HG03159 (cell line): ENCODE measurements around the gene C2orf68.
"Not testable (repeated sequence)": the region's sequence is repeated elsewhere in the genome, so short reads cannot be mapped to it uniquely, and the experiment has no call there.

ENCODE experiments used
- ATAC-seq: cut with Tn5 transposase; IDR thresholded peaks from one replicate; pipeline ENCODE4 v1.9.1; 2021; ENCODE audit warnings: mild to moderate bottlenecking, moderate library complexity; ENCODE audit not compliant: unreplicated experiment

Gene C2orf68

GRCh38 chr2:85631316-85631715 lies 19.4 kb upstream of the C2orf68 start:
- ATAC-seq, result no peak

- no peak for ATAC-seq
Observed at GRCh38 chr2:85628658-85629057, 16.8 kb upstream of the C2orf68 start.

DNA sequence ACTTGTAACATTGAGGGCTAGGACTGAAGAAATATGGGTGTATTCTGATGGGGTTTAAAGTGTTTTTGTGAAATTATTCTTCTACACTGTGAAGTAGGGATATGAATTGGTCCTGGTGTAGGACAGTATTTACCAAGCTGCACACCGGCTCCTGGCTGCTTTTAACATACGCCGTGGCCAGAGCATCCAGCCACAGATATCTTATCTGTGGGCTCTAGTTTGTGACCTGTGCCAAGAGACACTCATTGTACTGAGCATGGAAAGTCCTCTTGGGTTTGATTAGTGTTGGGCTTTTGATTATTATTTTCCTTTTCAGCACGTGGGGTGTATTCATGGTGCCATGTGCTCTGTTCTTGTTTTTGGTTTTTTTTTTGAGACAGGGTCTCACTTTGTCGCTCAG lies 12.1 kb upstream of the C2orf68 start:
- no peak for ATAC-seq

- no peak for ATAC-seq
Observed at GRCh38 chr2:85621338-85621737, 9.5 kb upstream of the C2orf68 start.

DNA sequence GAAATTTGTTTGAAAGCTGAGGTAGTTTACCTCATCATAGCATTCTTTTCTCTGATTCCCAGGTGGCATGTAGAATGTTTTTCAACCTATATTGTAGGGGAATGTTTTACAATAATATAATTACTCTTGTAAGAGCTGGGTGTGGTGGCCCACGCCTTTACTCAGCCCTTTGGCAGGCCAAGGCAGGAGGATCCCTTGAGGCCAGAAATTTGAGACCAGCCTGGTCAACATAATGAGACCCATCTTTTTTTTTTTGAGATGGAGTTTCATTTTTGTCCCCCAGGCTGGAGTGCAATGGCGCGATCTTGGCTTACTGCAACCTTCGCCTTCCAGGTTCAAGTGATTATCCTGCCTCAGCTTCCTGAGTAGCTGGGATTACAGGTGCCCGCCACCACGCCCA lies 7.8 kb upstream of the C2orf68 start:
- ATAC-seq, result no peak

GRCh38 chr2:85617723-85618122 lies 5.9 kb upstream of the C2orf68 start:
- not testable (repeated sequence) for ATAC-seq

- no peak for ATAC-seq
Observed at GRCh38 chr2:85615413-85615728, 3.5 kb upstream of the C2orf68 start.

GRCh38 chr2:85614757-85615156 lies 2.9 kb upstream of the C2orf68 start:
- ATAC-seq, result not testable (repeated sequence)

- ATAC-seq, result no peak
Observed at GRCh38 chr2:85613717-85614515, 2.0 kb upstream of the C2orf68 start.

DNA sequence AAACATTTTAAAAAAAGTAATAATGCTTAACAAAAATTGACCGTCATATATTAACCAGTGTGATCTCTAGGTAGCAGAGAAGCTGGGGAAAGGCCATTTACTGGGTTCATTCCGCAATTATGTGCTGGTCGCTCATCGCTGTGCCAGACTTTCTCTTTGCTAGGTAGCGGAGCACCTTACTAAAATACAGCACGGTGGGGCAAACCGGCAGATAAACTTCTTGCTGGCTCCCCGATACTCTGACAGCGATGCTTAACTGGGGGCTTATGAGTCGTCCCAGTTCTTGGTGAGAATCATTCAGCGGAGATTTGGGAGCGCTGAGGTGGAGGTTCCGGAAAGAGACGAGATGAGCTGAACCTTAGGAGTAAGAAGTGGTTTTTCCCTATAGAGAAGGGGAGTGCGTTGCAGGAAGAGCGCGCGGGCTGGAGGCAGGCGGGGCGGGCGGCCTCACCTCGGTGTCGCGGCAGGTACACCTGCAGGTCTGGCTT lies 605 bp downstream of the C2orf68 start:
- no peak for ATAC-seq

DNA sequence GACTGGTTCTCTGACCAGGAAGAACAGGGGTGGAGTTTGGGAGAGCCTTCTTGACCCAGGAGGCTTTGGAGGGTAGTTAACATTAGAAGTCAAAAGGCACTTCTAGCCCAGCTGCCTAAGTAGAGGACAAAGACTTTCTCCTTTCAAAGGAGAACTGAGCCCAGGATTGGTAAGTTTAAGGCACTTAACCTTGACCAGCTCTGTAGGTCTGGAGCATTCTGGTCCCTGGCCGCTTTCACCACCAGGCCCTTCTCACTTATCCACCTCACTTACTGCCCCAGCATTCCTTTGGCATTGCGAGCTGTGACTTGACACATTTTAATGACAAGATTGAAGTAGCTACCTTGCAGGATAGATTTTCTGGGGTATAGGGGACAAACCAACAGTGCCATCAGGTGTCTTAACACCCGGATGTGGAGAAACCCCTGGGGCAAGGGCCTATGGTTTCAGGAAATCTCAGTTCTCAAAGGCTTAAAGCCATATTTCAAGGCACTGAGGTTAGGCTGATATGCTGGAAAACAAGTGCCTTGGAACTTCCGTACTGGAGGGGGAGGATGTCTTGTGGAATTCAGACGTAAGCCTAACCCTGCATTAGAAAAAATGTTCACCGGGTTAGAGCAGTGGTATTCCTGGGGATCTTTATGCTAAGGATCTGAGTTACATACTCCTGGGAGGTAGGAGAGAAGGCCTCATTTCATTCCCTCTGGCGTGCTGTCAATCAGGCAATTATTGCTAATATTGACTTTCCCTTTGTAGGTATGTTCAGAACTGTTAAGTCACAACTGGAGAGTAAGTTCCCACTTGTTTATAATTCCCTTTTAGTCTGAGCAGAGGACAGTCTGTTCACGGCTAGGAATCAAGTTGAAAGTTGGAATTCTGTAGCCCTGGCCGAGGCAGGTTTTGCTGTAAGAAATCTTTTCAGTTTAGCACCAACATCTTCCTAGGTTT lies 4.3 kb downstream of the C2orf68 start:
- ATAC-seq, result no peak

DNA sequence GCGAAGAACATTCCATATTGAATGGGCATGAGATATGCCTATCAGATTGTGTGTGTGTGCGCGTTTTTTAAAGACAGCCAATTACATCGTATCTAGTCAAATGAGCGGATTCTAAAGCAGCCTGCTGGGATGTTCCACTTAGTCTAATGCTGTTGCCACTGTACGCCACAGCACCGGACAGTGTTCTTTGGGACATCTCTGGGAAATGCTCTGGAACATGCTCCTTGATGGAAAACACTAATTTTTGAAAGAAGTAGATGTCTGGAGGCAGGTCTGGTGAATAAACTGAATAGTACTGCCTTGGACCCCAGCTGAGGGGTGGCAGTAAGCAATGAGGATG lies 5.8 kb downstream of the C2orf68 start:
- no peak for ATAC-seq

DNA sequence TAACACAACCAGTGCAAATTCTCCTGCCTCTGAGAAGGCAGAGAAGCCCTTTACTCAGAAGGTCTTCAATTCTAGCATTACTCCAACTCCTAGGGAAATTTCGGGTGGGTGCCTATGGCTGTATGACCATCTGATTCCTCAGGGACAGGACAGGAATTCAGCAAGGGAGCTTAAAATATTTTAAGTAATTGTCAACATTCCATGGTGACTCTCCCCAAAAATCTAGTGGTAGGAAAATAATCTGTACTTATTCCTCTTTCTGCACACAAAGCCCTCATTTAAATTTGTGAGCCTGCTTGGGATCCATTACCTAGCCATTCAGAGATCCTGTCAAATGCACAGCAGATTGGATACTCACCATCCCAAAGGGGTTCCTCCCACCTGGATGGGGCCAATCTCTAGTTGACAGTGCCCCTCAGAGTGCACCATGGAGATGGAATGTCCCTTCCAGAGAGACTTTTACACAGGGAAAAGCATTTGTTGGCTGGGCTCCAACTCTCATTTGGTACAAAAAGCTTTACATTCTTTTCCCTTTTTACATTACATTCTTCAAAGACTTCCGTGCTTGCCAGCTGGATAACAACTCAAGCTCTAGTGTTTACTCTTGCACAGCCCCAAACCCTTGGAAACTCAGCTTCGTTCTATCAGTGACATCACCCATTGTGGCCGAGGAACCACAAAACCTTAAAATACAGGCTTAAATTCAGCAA lies 6.3 kb downstream of the C2orf68 start:
- ATAC-seq, result no peak

GRCh38 chr2:85604568-85605339 lies 7.1 kb downstream of the C2orf68 start:
- ATAC-seq, result no peak

GRCh38 chr2:85604133-85604444 lies 7.8 kb downstream of the C2orf68 start:
- ATAC-seq, result not testable (repeated sequence)

GRCh38 chr2:85602476-85603234 lies 9.2 kb downstream of the C2orf68 start, which contains the start of gene TMEM150A:
TSS of gene TMEM150A (minus strand) at chr2:85602698. CDS start at chr2:85601948, 750 bp downstream.
- ATAC-seq, result peak; percentile 92

GRCh38 chr2:85601771-85602475 lies 9.9 kb downstream of the C2orf68 start:
- ATAC-seq, result peak; percentile 26

GRCh38 chr2:85600951-85601770 lies 10.7 kb downstream of the C2orf68 start:
- ATAC-seq, result no peak

- no peak for ATAC-seq
Observed at GRCh38 chr2:85600235-85600575, 11.7 kb downstream of the C2orf68 start.
